HG03442 (cell line): Measurements from ENCODE around the gene CTCF.
"Not testable (repeated sequence)": the region's sequence is repeated elsewhere in the genome, so short reads cannot be mapped to it uniquely, and the experiment has no call there.

Experiments used
- ATAC-seq: cut with Tn5 transposase; IDR thresholded peaks from one replicate; pipeline ENCODE4 v1.9.1; 2021; ENCODE audit warnings: mild to moderate bottlenecking, moderate library complexity; ENCODE audit not compliant: unreplicated experiment

Gene CTCF

DNA sequence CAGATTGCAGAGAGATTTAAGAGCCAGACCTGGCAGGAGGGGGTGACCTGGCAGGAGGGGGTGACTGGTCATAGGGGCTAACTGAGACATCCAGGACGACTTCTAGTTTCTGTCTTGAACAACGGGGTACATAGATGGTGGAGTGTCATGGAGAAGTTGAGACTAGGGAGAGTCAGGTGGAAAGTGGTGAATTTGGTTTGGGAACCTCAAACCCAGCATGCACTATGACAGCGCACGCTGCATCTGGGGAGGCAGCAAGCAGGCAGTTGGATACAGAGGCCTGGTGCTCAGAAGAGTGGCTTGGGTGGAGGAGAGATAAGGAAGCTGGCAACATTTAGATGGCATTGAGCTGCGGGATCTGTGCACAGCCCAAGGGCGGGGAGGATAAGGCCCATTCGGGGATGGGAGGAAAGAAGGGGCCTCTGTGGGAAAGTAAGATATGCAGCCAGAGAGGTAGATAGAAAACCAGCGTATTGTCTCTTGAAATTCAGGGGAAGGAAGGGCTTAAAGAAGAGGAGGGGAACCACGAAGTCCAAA lies 29.2 kb upstream of the CTCF start:
- ATAC-seq = no peak

GRCh38 chr16:67533987-67534386 lies 28.3 kb upstream of the CTCF start:
- not testable (repeated sequence) for ATAC-seq

- ATAC-seq = no peak
These were observed 27.9 kb upstream of the CTCF start for GRCh38 chr16:67534431-67534830.

DNA sequence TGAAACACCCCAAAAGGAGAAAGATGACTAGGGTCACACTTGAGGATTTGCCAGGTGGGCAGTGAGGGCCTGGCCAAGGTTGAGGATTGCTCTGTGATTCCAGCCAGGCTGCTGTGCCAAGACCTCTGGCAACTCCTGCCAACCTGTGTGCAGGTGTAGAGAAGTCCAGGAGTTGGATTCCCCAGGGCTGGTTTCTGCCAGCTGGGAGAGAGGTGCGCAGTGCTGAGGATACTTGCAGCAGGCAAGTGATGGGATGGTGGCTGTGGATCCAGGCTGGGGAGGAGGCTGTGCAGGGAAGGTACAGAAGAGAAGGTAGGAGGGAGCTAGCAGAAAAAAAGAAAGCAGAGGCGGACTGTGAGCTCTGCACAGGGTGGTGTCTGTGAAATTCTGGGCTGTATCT lies 27.1 kb upstream of the CTCF start:
- no peak for ATAC-seq

DNA sequence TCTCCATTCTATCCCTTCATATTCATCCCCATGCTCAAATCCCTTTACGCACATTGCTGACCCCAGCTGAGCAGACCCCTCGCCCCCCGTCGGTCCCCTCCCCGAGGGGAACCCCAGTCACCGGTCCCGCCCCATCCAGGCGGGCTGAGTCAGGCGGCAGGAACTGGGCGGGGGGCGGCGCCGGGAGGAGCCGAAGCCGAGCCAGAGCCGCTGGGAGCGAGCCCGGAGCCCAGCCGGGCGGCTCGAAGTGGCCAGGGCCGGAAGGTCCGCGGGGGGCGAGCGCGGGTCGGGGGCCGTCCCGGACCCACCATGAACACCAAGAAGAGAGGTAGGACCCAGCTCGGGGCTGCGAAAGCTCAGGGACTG lies 25.1 kb upstream of the CTCF start:
- no peak for ATAC-seq

DNA sequence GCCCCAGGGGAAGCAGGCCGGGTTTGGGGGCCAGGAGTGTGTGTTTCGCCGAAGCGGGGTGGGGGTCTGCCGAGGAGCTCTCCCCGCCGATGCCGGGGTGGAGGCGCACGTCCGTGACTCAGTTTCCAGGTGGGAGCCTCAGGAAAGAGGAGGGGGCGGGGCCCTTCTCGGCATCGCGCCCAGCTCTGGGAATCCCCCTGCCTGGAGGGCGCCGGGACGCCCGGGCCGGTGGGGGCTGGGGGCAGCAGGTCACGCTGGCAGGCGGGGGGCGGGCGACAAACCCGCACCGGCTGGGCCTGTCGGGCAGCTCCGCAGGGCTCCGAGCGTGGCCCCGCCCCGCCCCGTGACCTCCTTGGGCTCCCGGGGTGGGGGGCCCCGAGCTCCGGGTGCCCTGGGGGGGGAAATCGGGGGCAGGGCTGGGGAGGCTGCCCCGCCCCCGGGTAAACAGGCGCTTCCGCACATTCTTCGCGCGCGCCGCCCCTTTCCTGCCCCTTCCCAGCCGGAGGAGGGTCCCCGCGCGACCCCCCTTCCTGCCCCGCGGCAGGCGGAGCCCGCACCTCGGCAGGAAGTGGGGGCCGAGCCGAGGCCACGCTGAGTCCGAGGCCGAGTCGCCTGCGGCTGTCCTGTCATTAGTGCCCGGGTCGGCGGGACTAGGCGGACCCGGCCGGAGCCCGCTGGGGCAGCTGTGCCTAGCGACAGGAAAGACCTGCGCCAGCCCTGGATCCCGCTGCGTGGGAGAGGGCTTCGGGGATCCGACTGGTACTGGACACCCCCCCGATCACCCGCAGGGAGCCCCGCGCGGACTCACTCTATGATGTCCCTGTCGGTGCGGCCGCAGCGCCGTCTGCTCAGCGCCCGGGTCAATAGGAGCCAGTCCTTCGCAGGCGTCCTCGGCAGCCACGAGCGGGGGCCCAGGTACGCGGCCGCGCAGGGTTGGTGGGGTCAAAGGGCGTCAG lies 24.4 kb upstream of the CTCF start:
- ATAC-seq = no peak

DNA sequence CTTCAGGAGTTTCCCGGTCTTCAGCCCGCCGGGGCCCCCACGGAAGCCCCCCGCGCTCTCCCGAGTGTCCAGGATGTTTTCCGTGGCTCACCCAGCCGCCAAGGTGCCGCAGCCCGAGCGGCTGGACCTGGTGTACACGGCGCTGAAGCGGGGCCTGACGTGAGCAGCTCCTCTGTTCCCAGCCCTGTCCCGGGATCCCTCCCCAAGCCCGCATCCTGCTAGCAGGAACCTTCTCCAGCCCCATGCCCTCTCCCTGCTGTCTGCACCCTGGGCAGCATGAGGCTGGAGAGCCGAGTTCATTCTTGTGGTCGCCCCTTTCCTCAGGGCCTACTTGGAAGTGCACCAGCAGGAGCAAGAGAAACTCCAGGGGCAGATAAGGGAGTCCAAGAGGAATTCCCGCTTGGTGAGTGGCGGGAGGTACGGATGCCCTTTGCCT lies 23.6 kb upstream of the CTCF start:
- ATAC-seq = no peak

GRCh38 chr16:67539271-67539670 lies 23.1 kb upstream of the CTCF start:
- no peak for ATAC-seq

DNA sequence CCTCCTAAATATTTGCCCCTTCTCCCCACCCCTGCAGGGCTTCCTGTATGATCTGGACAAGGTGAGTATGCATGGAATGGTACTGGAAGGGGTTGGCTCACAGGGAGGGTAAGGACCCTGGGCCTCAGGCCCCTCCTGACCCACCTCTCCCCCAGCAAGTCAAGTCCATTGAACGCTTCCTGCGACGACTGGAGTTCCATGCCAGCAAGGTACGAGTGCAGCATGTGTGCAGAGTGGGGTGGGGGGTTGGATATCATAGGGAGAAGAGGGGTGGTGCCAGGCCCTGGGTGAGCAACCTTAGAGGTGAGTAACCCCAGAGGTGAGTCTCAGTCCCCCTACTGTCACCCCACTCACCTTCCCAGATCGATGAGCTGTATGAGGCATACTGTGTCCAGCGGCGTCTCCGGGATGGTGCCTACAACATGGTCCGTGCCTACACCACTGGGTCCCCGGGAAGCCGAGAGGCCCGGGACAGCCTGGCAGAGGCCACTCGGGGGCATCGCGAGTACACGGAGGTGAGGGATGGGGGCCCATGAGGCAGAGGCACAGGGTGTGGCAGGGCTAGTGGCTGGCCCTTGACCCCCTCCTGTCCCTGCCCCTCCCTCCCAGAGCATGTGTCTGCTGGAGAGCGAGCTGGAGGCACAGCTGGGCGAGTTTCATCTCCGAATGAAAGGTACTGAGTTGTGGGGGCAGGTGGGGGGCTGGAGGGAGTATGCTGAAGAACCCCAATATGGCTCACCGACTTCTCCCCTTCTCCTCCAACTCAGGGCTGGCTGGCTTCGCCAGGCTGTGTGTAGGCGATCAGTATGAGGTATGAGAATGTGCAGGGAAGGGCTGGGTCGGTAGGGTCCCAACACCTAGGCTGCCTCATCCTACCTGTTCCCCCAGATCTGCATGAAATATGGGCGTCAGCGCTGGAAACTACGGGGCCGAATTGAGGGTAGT lies 22.4 kb upstream of the CTCF start:
- no peak for ATAC-seq

DNA sequence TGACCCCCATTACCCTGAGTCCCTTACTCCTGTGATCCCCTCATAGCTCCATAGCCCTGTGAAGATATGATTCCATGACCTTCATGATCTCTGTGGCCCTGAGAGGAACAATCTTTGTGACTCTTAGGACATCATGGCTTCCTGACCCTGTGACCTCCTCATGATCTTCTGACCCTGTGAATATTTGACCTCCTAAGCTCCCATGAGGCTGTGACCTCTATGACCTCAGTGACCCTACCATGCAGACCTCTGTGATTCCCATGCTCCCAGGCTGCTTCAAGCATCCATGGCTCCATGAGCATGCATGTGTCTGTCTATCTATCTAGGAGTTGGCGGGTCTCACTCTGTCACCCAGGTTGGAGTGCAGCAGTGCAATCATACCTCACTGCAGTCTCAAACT lies 21.6 kb upstream of the CTCF start:
- no peak for ATAC-seq

- ATAC-seq = no peak
These were observed 20.7 kb upstream of the CTCF start for GRCh38 chr16:67541391-67542263.

DNA sequence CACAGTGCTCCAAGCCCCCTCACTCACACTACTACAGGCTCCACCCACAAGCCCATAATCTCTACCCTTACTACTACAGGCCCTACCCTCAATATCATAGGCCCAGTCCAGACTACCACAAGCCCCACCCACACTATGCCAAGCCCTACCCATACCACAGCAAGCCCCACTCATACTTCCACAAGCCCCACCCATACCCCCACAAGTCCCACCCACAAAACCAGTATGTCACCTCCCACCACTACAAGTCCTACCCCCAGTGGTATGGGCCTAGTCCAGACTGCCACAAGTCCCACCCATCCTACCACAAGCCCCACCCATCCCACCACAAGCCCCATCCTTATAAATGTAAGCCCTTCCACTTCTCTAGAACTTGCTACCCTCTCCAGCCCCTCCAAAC lies 19.9 kb upstream of the CTCF start:
- no peak for ATAC-seq

- ATAC-seq = no peak
These were observed 19.3 kb upstream of the CTCF start for GRCh38 chr16:67543036-67543435.

DNA sequence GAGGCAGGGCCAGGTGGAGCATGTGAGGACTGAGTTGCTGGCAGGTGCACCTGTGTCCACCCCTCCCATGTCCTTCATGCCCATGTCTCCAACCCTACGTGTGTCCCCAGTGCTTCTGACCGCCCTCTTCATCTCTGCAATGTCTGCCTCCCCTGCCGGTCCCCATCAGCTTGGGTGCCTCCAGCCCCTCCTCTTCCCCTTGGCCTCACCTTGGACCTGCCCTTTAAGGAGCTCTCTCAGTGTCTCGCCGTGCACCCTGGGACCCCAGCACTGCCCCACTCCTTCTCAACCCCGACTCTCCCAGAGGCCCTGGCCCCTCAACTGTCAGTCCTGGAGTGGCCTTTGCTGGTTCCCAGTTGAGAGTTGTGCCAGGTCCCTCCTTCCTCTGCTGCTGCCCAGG lies 18.7 kb upstream of the CTCF start:
- ATAC-seq = no peak

DNA sequence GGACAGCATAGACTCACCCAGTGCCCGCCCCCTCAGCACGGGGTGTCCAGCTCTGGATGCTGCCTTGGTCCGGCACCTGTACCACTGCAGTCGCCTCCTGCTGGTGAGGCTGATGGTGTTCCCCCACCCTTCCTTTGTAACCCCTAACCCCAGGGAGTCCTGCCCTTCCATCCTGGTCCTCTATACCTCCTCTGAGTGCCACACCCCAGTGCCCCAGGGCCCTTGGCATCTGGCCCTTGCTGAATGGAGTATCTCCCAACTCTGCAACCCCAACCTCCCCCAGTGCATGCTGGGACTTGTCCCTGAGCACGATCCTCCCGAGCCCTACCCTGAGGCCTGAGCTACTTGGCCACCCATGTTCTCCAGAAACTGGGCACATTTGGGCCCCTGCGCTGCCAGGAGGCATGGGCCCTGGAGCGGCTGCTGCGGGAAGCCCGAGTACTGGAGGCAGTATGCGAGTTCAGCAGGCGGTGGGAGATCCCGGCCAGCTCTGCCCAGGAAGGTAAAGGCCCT lies 17.9 kb upstream of the CTCF start:
- no peak for ATAC-seq

- ATAC-seq = no peak
These were observed 17.3 kb upstream of the CTCF start for GRCh38 chr16:67544844-67545664.

- no peak for ATAC-seq
These were observed 16.7 kb upstream of the CTCF start for GRCh38 chr16:67545665-67546024.

DNA sequence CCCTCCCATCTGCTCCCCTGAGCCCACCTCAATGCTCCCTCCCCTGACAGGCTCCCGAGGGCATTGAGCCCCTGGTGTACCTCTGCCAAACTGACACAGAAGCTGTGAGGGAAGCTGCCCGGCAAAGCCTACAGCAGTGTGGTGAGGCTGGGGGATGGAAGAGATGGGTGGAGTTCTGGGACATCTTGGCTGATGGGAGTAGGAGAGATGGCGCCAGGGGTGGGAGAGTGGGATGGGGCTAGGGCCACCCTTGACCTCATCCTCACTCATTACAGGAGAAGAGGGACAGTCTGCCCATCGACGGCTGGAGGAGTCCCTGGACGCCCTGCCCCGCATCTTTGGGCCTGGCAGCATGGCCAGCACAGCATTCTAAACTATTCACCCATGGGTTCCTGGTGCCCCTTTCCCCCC lies 16.2 kb upstream of the CTCF start:
- no peak for ATAC-seq

DNA sequence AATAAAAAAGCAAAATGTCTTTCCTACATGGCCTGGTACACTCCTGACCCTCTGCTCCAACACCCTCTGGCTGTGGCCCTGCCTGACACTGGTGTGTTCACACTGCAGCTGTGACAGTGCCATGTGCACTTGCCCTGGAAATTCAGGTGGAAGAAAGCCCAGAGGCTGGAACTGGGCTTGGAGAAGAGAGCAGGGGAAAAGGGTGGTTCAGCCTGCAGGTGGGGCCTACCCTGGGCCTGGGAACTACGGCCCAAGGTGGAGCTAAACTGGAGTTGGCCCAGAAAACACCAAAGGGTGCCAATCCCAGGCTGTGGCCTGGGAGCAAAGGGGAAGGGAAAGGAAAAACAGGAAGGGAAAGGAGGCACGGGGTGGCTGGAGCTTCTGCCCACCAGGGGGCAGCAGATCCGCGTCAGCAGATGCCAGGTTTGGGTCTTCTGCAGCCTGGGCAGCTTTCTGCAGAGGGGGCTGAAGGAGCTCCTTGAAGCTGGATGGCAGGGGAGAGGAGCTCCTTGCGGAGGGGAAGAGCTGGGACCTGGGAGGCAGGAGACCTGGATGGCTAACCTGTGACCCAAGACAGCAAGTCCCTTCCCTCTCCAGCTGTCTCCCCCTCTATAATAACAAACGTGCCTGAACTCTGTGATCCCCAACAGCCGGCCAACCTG lies 15.4 kb upstream of the CTCF start:
- no peak for ATAC-seq
